Left lung (tissue), 10 donors: ENCODE data around the gene RTEL1. TPM values are rescaled to one million over a fixed set of nuclear protein-coding genes. Genes with fewer than 3 reads are reported as not detected.

ENCODE experiments used
- ATAC-seq: fragments of 200-7000 bp; cut with Tn5 transposase; one replicate; pipeline ENCODE4 v1.9.1; 2020; ENCODE audit warnings: moderate library complexity
- DNase-seq, 4 donors: peaks; one replicate each; pipeline ENCODE4 v3.0.0-alpha.2; 2013 to 2020
- H3K27ac ChIP-seq, 2 donors: fragments of 200-600 bp; sonication (generic) in 1 of 2; one replicate each; pipeline versions ENCODE4 v1.5.0 to v1.8.0; 2020 to 2021
- H3K27me3 ChIP-seq, 2 donors: fragments of 200-600 bp; sonication (generic) in 1 of 2; one replicate each; pipeline versions ENCODE4 v1.5.0 to v1.8.0; 2020 to 2021
- H3K36me3 ChIP-seq, 2 donors: fragments of 200-600 bp; sonication (generic) in 1 of 2; one replicate each; pipeline versions ENCODE4 v1.5.0 to v1.8.0; 2020 to 2021
- H3K4me1 ChIP-seq, 2 donors: fragments of 200-600 bp; one replicate each; pipeline ENCODE4 v1.8.0; 2021
- H3K4me3 ChIP-seq, 2 donors: fragments of 200-600 bp; sonication (generic) in 1 of 2; one replicate each; pipeline versions ENCODE4 v1.5.0 to v1.8.0; 2020 to 2021; ENCODE audit warnings: mild to moderate bottlenecking in 1 of 2
- H3K9me3 ChIP-seq, 2 donors: fragments of 200-600 bp; sonication (generic) in 1 of 2; one replicate each; pipeline versions ENCODE4 v1.5.0 to v1.8.0; 2020 to 2021
- CTCF ChIP-seq, 2 donors: fragments of 200-600 bp; sonication (generic) in 1 of 2; IDR thresholded peaks; one replicate each; pipeline versions ENCODE4 v1.5.0 to v1.8.0; 2021; ENCODE audit warnings: antibody characterized with exemption in 2 of 2
- intact Hi-C, 2 donors: fragments of 100-400 bp; cut with DNase I; formaldehyde crosslinking; loops; one replicate each; pipeline versions ENCODE4 v1.11.2 to v1.14.2; 2022
- polyA plus RNA-seq, 6 donors: library from polyadenylated mRNA; unstranded; fragments of 120-200 nt; gene quantifications; one replicate each; pipeline ENCODE4 v1.2.1, GENCODE V29; 2013; ENCODE audit not compliant: insufficient read length in 6 of 6
- total RNA-seq, 2 donors: library from RNA; stranded (reverse); fragmentation: NEBNext Ultra II Directional; extraction: Animal tissue kit (Norgen Biotek cat#: 25700); gene quantifications; one replicate each; pipeline ENCODE4 v1.2.1, GENCODE V29; 2021
- donor health status: DM: no; HTN: yes; CAD: no.
- donor health status: DM: no; HTN: no; CAD: no.

The RTEL1 gene
- total and polyA plus RNA-seq, 8 donors, result 19.6 to 38.8 (median 22.4) TPM

GRCh38 chr20:63622732-63623131 is 35.4 kb upstream of the RTEL1 start:
- Histone ChIP-seq H3K4me1 (peaks cover 5 to 15% of the 10 kb centered on the region in 2 donors), H3K4me3 (no peak overlapping the region), H3K27ac (no peak overlapping the region), H3K9me3 (no peaks in the 10 kb centered on the region), H3K36me3 (peaks cover 0 to 23% of the 10 kb centered on the region in 2 donors), H3K27me3 (no peaks in the 10 kb centered on the region)
- intact Hi-C loops, result no loop called here
- no peak for ATAC-seq
- TF ChIP-seq CTCF (IDR thresholded peaks at IDR 0.05), result no peak
- DNase-seq, result peak in 1 of 4 donors; percentile 49

GRCh38 chr20:63624486-63624885 is 33.6 kb upstream of the RTEL1 start:
- H3K4me3 ChIP-seq, result no peak overlapping the region
- H3K27me3 ChIP-seq, result no peaks in the 10 kb centered on the region
- H3K36me3 ChIP-seq, result peaks cover 0 to 6% of the 10 kb centered on the region in 2 donors
- ATAC-seq (no peak), DNase-seq (peak in 2 of 4 donors; percentile 10 to 42)
- intact Hi-C loops, result no loop called here
- TF ChIP-seq CTCF (IDR thresholded peaks at IDR 0.05), result no peak
- H3K27ac ChIP-seq, result no peak overlapping the region
- H3K4me1 ChIP-seq, result peaks cover 10 to 31% of the 10 kb centered on the region in 2 donors
- no peaks in the 10 kb centered on the region for H3K9me3 ChIP-seq

- DNase-seq (peak in 3 of 4 donors; percentile 38 to 64 (median 53)), ATAC-seq (no peak)
- peaks cover 0 to 4% of the 10 kb centered on the region in 2 donors for H3K36me3 ChIP-seq
- no peaks in the 10 kb centered on the region for H3K9me3 ChIP-seq
- H3K27me3 ChIP-seq, result no peaks in the 10 kb centered on the region
- H3K4me3 ChIP-seq, result peak overlapping the region; percentile 57 to 93
- H3K4me1 ChIP-seq, result peaks cover 7 to 32% of the 10 kb centered on the region in 2 donors
- intact Hi-C loops, result no loop called here
- no peak for TF ChIP-seq CTCF (IDR thresholded peaks at IDR 0.05)
- H3K27ac ChIP-seq, result peak overlapping the region; percentile 87 to 97
Measured at GRCh38 chr20:63625771-63626423, 32.2 kb upstream of the RTEL1 start.

GRCh38 chr20:63626424-63627128 is 31.5 kb upstream of the RTEL1 start, which contains the start of gene GMEB2:
Gene GMEB2, minus strand, starts transcription at chr20:63627101. Its CDS starts 7,704 bp downstream, at chr20:63619397.
- Histone ChIP-seq H3K36me3 (peaks cover 0 to 4% of the 10 kb centered on the region in 2 donors), H3K27ac (peak within 1 kb of the TSS; percentile 90 to 97), H3K4me3 (peak within 1 kb of the TSS; percentile 72 to 93), H3K27me3 (no peaks in the 10 kb centered on the region), H3K9me3 (no peaks in the 10 kb centered on the region), H3K4me1 (peaks cover 7 to 32% of the 10 kb centered on the region in 2 donors)
- peak; percentile 62 to 92 (median 75) for DNase-seq
- ATAC-seq, result peak; percentile 39
- TF ChIP-seq CTCF (IDR thresholded peaks at IDR 0.05), result no peak
- intact Hi-C loops, result no loop called here

GRCh38 chr20:63627129-63627750 is 30.9 kb upstream of the RTEL1 start:
- H3K9me3 ChIP-seq, result no peaks in the 10 kb centered on the region
- peak overlapping the region; percentile 72 to 93 for H3K4me3 ChIP-seq
- ATAC-seq (peak; percentile 92), DNase-seq (peak; percentile 93 to 98 (median 96))
- no peaks in the 10 kb centered on the region for H3K27me3 ChIP-seq
- H3K36me3 ChIP-seq, result peaks cover 0 to 4% of the 10 kb centered on the region in 2 donors
- TF ChIP-seq CTCF (IDR thresholded peaks at IDR 0.05), result no peak
- peak overlapping the region; percentile 90 to 97 for H3K27ac ChIP-seq
- H3K4me1 ChIP-seq, result peaks cover 7 to 32% of the 10 kb centered on the region in 2 donors
- intact Hi-C loops, result no loop called here
